ENCODE results near the gene CCDC192. TPM values are rescaled to one million over a fixed set of nuclear protein-coding genes. Genes with fewer than 3 reads are reported as not detected.
"Not testable (repeated sequence)": the region's sequence is repeated elsewhere in the genome, so short reads cannot be mapped to it uniquely, and the experiment has no call there.

Gene CCDC192
- total RNA-seq, 1 donor from 2014 or later, result not detected

DNA sequence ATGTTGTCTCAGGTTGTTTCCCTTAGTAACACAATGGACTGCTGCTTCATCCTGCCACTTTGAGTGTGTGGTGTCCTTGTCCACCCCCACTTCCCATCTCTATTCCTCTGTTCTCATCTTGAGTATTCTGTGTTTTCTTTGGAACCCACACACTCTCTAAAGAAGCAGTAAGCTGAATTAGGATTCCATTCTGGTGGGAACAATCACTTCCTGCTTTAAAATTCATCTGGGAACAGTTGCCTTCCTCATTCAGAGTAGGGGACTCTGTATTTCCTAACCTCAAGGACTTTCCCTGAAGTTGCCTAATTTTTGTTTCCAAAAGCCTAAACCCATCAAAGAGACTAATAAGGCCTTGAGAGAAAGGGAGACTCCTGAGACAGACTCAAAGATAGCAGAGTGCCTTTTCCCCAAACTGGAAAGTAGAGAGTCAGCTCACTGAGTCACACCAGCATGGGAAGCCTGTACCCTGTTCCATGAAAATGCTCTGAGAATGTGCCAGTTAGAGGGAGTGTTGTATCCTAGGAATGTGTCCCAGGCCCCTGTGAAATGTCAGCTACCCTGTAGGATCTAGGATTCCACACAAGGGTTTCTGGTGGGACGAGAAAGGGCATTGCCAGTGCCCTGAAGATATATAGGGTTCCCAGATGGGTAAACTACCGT lies 63.6 kb downstream of the CCDC192 start:
- no peak for DNase-seq

DNA sequence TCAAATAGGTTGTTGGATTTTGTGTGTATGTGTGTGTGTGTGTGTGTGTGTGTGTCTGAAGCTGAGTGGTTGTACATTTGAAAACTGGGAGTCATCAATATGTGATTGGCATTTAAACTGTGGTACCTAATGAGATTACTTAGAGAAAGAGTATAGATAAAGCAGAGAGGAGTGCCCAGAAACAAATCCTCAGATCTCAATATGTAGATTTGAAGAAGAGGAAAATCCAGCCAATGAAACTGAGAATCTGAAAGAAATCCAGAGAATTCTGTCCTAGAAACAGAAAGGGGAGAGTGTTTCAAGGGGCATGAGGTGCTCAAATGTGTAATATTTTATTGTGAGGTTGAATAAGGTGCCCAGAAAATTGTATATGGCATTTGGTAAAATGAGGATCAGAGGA lies 66.2 kb downstream of the CCDC192 start:
- DNase-seq, result no peak

DNA sequence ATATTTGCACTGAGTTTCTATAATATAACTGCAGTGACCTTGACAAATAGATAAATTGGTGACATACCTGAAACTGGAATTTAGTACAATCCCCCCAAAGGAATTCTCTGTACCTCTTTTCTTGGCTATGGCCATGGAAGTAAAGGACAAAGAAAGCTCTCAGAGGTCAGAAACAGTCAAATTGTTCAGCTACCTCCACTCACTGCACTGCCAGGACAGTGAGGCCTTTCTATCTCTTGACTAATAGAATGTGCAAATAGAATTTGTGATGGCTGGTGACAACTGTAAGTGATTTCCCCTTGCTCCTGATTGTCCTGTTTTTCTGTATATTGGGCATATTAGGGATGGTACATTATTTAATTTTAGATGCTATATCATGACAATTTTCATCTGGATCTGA lies 67.1 kb downstream of the CCDC192 start:
- DNase-seq, result no peak

DNA sequence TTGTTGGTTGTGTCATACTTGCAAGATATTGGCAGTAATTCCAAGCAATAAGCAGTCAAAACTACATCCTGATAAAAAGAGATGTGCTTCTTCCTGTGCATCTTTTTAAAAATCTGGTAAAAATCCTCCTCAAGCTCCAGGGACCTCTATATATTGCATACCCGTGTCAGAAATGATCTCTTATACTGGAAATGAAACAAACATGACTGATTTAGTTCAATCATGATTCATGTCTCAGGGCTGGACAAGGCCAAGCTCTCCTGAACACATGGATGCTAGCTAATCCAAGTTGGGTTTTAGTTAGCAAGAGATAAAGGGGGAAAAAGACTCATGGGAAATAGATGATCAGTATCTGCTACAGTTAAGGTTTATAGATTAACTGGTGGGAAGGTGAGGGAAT lies 69.3 kb downstream of the CCDC192 start:
- no peak for DNase-seq

DNA sequence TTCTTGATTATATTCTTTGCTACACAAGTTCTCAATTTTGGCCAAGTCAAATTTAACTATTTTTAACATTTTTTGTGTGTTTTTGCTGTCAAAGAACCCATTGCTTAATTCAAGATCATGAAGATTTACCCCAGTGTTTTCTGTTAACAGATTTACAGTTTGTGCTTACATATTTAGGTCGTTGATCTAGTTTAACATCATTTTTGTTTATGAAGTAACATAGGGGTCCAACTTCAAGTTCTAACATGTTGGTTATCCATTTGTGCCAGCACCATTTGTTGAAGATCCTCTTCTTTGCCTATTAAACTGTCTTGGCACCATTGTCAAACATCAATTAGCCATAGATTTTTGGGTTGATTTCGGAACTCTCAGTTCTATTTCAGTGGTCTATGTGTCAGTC lies 71.0 kb downstream of the CCDC192 start:
- DNase-seq, result no peak

DNA sequence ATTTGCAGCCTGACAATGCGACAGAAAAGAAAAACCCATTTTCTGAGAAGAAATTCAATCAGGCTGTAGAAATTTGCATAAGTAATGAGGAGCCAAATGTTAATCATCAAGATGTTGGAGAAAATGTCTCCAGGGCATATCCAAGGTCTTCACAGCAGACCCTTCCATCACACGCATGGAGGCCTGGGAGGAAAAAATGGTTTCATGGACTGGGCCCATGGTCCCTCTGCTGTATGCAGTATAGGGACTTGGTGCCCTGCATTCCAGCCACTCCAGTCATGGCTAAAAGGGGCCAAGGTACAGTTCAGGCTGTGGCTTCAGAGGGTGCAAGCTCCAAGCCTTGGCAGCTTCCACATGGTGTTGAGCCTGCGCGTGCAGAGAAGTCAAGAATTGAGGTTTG lies 73.3 kb downstream of the CCDC192 start:
- no peak for DNase-seq

DNA sequence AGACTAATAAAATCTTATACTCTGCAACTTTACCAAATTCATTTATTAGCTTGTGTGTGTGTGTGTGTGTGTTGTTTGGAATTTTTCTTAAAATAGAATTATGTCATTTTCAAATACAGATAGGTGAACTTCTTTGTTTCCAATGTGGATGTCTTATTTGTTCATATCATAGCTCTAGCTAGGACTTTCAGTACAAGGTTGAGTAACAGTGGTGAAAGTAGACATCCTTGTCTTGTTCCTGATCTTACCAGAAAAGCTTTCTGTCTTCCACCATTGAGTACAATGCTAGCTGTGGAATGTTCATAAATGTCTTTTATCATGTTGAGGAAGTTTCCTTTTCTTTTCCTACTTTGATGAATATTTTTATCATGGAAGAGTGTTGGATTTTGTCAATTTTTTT lies 74.8 kb downstream of the CCDC192 start:
- no peak for DNase-seq

DNA sequence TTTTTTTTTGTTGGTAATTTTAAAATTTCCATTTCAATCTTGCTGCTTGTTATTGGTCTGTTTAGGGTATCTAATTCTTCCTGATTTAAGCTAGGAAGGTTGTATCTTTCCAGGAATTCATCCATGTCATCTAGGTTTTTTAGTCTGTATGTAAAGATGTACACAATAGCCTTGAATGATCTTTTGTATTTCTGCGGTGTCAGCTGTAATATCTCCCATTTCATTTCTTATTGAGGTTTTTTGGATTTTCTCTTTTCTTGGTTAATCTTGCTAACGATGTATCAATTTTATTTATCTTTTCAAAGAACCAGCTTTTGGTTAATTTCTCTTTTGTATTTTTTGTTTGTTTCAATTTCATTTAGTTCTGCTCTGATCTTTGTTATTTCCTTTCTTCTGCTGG lies 79.3 kb downstream of the CCDC192 start:
- not testable (repeated sequence) for DNase-seq

DNA sequence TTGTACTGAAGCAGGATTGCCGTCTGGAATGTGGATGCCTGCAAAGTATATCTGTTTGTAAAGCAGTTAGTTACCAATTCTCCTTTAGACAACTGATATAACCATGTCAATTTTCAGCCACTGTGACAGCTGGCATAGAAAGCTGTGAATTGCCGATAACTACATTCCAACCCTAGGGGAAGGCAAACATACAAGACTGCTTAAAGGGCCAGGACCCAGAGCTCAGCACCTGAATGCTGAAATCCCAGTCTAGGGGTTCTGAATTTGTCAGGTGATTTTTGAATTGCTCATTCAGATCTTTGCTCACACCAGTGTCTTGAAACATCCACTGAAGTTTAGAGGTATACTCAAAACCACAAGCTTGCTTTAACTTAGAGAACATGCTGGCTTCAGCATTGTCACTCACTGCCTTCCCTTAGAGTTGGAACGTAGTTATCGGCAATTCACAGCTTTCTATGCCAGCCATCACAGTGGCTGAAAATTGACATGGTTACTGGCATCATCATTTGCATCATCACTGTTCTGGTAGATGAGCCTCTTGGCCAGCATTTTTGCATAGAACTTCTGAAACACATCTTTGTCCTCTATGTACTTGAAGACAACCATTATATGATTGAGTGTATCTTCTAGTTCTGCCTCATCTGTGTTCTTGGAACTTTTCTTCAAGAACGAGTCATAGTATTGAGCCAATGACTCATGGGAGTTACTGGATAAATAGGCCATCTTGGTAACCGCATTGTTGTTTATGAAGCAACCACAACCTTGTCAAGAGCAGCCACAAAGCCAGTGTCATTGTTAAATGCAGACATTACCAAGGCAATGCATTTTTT lies 82.1 kb downstream of the CCDC192 start:
- DNase-seq, result no peak

DNA sequence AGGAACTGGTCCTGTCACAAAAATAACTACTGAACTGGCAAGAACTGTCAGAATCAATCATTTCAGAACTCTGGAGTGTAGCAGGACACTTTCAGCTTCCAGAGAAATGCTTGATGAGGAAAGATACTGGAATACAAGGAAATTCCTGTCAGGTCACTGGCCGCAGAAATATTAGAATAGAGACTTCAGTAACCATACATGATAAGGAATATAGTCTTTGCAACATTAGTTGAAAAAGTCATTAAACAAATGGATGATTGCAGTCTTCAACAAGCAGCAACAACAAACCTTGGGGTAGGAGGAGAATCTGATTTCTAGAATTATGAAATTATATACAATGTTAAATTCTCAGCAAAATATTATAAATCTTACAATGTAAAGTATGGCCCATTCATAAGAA lies 88.2 kb downstream of the CCDC192 start:
- DNase-seq, result no peak

DNA sequence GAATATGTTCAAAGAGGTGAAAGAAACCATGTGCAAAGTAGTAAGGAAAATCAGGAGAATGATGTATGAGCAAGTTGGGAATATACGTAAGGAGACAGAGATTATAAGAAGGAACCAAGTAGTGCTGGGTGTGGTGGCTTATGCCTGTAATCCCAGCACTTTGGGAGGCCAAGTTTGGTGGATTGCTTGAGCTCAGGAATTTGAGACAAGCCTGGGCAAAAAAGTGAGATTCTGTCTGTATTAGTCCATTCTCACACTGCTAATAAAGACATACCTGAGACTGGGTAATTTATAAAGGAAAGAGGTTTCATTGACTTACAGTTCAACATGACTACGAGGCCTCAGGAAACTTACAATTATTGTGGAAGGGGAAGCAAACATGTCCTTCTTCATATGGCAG lies 88.7 kb downstream of the CCDC192 start:
- not testable (repeated sequence) for DNase-seq

DNA sequence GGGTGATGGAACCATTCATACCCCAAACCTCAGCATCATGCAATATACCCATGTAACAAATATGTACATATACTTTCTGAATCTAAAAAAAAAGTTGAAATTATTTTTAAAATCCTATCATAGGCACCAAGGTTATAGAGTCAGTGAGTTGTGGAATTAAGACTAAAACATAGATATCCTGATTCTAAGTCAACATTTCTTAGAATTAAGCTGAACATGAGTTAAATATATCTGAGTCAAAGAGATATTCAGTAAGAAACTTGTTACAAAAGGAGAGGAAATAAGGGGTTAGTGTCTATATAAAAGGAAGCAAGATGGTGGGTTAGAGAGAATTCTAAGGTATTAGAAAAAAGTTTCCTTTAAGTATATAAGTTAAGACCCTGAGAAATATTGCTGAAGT lies 89.9 kb downstream of the CCDC192 start:
- no peak for DNase-seq

DNA sequence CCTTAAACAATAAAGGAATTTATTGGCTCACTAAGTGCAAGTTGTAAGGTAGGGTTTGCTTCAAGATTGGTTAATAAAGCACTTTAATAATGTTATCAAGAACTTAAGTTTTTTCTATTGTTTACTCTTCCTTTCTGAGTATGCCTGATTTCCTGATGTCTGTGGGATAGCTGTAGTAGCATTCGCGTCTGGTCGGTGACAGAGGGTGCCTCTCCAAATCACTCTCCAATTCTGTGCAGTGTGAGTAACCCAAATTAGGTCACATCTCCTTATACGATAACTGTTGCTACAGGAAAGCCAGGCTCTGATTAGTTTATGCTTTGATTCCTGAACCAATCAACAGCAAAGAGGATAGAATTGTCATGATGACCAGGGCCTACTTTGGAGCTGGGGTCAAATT lies 90.7 kb downstream of the CCDC192 start:
- no peak for DNase-seq

DNA sequence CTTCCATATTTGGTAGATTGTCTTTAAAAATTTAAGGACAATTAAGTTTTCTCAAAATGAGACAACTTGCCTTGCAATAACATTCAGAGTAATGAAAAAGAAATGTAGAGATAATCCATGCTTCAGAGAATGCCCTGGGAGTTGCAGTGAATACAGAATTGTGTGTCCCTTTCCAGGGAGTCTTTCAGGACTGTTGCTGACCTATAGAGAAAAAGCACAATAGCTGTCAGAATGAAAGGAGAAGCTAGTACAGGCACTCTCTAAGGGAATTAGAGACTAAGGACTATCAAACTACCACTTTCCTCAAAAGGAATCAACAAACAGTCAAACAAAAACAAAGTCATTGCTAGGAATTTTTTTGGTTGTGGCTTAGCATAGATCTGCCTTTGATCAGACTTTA lies 93.0 kb downstream of the CCDC192 start:
- DNase-seq, result no peak

DNA sequence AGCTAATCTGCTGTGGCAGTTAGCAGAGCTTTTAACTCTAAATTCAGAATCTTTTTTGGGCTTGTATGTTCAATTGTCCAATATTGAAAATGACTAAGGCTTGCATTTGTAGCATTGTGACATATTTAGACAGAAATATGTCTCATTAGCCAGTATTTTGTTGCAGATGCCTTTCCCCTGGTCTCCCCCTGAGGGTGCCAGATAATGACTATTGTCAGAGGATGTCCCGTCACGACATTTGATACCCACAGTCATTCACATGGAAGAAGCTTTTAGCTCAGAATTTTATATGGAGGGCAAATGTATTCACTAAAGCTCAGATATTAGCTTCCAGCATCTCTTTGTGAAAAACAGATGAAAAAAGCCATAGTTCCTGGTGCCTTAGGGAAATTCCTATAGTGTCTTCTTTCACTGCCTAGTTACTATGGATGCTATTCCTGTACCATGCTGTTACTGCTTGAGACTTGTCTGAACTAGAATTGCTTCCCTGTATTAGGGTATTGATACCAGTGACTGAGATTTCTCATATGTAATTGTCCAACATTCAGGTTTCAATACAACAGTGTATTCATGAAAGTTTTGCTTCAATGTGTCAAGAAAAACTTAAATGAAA lies 96.2 kb downstream of the CCDC192 start:
- DNase-seq, result no peak

DNA sequence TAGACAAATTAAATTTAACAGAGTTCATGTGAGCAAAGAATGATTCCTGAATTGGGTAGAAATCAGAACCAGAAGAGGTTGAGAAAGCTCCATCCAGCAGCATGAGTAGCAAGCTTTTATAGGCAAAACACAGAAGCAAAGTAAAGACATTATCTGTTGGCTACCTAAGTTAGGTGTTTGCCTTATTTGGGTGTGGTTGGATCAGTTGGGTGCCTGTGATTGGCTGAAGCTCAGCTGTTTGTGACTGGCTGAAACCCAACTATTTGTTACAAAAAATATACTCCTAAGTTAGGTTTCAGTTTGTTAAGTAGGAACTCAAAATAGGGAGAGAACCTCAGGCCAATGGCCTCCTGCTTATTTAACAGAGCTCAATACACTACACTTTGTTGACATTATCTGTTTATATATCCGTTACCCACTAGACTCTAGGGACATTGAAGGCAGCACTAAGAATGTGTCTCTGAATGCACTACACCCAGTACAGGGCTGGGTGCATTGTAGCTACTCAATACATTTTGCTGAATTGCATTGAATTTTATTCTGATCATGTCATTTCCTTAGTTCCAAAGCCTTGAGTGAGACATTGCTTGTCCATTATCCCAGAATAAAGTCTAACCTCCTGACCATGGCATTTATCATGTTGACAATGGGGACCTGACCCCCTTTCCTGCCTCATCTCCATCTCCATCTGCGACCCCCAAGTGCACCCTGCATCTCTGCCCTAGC lies 98.7 kb downstream of the CCDC192 start:
- peak; percentile 60 for DNase-seq

DNA sequence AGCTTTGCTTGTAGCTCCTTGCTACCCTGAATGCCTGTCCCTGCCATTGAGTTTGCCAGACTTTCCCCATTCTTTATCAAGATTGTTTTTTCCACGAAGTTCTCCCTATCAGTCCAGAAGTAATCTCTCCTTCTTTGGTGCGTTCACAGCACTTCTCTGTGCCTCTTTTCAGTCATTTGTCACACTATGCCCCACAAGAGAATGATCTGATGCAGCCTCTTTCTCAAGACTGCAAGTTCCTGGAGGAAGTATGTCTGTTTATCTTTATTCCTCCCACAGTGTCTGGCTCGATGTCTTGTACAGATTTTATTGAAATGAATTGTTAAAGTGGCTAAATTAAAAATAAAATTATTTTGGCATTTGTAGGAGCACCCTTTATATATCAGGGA lies 99.3 kb downstream of the CCDC192 start:
- peak; percentile 13 for DNase-seq

DNA sequence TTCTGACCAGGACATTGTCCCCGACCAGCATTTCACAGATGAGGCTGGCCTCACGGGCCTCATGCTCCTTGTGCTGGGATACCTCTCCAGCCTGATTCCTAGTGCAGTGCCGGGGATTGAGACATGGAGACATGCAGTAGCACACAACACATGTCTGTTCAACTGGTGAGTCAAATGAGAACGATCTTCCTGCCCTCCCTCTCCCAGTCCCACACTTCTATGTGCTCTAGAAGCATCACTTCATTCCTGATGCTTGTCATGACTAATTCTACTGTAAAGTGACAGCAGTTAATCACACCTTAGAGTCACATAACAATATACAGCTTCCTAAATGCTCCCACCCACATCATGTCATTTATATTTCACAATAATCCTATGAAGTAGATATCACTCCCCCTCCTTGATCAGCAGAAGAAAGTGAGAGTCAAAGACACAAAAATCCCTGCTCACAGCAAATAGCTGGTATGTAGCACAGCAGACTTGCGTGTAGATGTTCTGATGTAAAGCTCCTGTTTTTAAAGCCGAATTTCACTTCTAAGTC lies 101.8 kb downstream of the CCDC192 start:
- no peak for DNase-seq

DNA sequence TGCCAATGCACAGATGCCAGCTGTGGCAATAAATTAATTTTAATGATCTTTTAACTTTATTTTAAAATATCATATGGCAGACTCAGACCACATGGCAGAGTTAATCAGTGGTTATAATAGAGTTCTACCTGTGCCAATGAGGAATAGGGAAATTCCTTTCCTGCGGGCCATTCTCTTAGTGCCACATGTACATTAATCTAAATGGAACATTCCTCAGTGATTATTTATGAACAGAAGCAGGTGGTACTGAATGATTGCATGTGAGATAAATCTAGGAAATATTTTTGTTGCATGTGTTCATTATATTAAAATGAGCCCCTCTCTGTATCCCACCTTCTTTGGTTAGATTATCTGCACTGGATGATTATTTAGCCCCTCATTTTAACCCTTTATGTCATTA lies 102.3 kb downstream of the CCDC192 start:
- no peak for DNase-seq

DNA sequence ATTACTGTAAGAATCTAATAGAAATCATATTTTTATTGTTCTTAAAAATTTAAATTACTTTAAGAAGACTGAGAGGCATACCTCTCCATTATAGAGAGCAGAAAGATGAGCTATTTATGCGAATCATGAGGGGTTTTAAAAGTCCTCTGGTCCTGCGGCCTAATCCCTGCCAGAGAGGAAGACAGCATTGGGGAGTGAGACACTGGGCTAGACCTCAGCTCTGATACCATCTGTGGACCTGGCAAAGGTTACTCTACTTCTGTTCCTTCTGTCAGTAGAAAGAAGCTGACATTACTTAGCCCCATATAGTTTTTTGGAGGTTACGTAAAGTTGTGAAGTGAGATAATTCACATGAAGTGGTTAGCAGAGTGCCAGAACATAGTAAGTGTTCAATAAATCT lies 103.6 kb downstream of the CCDC192 start:
- DNase-seq, result no peak

DNA sequence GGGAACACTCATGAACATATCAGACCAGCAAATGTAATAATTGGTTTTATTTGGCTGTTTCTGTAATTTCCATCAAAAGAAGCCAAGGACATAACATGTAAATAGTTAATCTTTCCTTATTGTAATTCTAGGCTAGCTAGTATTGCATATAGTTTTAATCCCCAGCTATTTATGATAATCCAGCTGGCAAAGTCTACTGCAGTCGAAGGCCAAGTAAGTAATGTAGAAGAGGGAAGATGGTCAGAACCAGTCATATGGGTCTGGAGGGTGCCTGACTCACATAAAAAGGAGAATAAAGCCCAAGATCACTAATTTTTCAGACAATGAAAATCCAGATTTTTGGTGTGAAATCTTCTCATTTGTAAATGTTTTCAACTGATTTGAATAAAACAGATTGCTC lies 106.3 kb downstream of the CCDC192 start:
- DNase-seq, result no peak

DNA sequence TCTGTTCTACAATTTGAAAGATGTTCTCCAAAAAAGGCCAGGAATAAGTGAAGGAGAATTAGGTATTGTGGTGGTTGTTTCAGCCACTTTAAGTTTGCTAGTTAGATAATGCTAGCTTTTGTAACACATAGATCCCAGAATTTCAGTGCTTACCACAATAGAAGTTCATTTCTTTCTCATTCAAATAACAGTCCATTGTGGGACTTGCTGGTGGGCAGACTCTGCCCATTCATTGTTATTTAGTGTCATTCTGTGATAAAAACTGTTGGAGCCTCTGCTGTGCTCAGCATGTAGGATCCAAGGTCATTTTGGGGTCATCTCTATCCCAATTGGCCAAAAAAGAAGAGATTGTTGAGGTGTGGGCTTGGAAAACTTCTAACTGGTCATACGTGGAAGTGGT lies 106.8 kb downstream of the CCDC192 start:
- DNase-seq, result no peak
